Measurements from ENCODE around the gene FAM13A. TPM values are rescaled to one million over a fixed set of nuclear protein-coding genes. Genes with fewer than 3 reads are reported as not detected.

The FAM13A gene
- total and polyA plus RNA-seq, 2 of the 13 experiments (the other 11 are each of a cell fraction or from before 2014, with no cell fraction given) = 1.2 to 36.2 TPM

- TF ChIP-seq, protein P1, sequence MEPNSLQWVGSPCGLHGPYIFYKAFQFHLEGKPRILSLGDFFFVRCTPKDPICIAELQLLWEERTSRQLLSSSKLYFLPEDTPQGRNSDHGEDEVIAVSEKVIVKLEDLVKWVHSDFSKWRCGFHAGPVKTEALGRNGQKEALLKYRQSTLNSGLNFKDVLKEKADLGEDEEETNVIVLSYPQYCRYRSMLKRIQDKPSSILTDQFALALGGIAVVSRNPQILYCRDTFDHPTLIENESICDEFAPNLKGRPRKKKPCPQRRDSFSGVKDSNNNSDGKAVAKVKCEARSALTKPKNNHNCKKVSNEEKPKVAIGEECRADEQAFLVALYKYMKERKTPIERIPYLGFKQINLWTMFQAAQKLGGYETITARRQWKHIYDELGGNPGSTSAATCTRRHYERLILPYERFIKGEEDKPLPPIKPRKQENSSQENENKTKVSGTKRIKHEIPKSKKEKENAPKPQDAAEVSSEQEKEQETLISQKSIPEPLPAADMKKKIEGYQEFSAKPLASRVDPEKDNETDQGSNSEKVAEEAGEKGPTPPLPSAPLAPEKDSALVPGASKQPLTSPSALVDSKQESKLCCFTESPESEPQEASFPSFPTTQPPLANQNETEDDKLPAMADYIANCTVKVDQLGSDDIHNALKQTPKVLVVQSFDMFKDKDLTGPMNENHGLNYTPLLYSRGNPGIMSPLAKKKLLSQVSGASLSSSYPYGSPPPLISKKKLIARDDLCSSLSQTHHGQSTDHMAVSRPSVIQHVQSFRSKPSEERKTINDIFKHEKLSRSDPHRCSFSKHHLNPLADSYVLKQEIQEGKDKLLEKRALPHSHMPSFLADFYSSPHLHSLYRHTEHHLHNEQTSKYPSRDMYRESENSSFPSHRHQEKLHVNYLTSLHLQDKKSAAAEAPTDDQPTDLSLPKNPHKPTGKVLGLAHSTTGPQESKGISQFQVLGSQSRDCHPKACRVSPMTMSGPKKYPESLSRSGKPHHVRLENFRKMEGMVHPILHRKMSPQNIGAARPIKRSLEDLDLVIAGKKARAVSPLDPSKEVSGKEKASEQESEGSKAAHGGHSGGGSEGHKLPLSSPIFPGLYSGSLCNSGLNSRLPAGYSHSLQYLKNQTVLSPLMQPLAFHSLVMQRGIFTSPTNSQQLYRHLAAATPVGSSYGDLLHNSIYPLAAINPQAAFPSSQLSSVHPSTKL (CRISPR knock-in tag; IDR thresholded peaks at IDR 0.05) = peak; percentile 60; the same call in 1 of the 2 replicates
- no peak for TF ChIP-seq RFX3 (CRISPR knock-in tag; IDR thresholded peaks at IDR 0.05)
- 0 out of 2 replicates have a peak, but pooled peaks have one; percentile 23 for TF ChIP-seq FOXP4 (CRISPR knock-in tag; IDR thresholded peaks at IDR 0.05)
- TF ChIP-seq, protein P2, sequence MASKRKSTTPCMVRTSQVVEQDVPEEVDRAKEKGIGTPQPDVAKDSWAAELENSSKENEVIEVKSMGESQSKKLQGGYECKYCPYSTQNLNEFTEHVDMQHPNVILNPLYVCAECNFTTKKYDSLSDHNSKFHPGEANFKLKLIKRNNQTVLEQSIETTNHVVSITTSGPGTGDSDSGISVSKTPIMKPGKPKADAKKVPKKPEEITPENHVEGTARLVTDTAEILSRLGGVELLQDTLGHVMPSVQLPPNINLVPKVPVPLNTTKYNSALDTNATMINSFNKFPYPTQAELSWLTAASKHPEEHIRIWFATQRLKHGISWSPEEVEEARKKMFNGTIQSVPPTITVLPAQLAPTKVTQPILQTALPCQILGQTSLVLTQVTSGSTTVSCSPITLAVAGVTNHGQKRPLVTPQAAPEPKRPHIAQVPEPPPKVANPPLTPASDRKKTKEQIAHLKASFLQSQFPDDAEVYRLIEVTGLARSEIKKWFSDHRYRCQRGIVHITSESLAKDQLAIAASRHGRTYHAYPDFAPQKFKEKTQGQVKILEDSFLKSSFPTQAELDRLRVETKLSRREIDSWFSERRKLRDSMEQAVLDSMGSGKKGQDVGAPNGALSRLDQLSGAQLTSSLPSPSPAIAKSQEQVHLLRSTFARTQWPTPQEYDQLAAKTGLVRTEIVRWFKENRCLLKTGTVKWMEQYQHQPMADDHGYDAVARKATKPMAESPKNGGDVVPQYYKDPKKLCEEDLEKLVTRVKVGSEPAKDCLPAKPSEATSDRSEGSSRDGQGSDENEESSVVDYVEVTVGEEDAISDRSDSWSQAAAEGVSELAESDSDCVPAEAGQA (IDR thresholded peaks at IDR 0.05; ENCODE audit: low read depth) = no peak
- TF ChIP-seq, protein P2 (CRISPR knock-in tag; IDR thresholded peaks at IDR 0.05; ENCODE audit: borderline replicate concordance) = no peak
- no peak for TF ChIP-seq AHR (CRISPR knock-in tag; IDR thresholded peaks at IDR 0.05)
- no peak for TF ChIP-seq TARDBP (CRISPR knock-in tag; IDR thresholded peaks at IDR 0.05)
- peak; percentile 29; the same call in 1 of the 2 replicates for TF ChIP-seq PPARG (CRISPR knock-in tag; conservative IDR thresholded peaks at IDR 0.05)
- no peak for TF ChIP-seq DR1 (CRISPR knock-in tag; IDR thresholded peaks at IDR 0.05)
- TF ChIP-seq GATA4 (IDR thresholded peaks at IDR 0.05; ENCODE audit: borderline replicate concordance, low read depth) = peak; percentile 40; the same call in 1 of the 2 replicates
- no peak for TF ChIP-seq ZNF816 (CRISPR knock-in tag; IDR thresholded peaks at IDR 0.05; ENCODE audit: borderline replicate concordance)
- TF ChIP-seq LCORL (IDR thresholded peaks at IDR 0.05) = no peak
- TF ChIP-seq LCORL (CRISPR knock-in tag; IDR thresholded peaks at IDR 0.05) = no peak
- no peak for TF ChIP-seq ATF7-NPFF (CRISPR knock-in tag; IDR thresholded peaks at IDR 0.05; ENCODE audit: low read depth)
- TF ChIP-seq ZNF777 (CRISPR knock-in tag; IDR thresholded peaks at IDR 0.05) = no peak
- no peak for TF ChIP-seq ZBTB25 (CRISPR knock-in tag; IDR thresholded peaks at IDR 0.05)
- TF ChIP-seq ZNF674 (CRISPR knock-in tag; IDR thresholded peaks at IDR 0.05; ENCODE audit: low read depth) = no peak
- no peak for TF ChIP-seq KMT2A (CRISPR knock-in tag; IDR thresholded peaks at IDR 0.05)
- 0 out of 2 replicates have a peak, but pooled peaks have one; percentile 29 for TF ChIP-seq HNRNPUL1 (IDR thresholded peaks at IDR 0.05; ENCODE audit: low read depth, low read length)
Observed at GRCh38 chr4:89009115-89009514, 47.9 kb downstream of the FAM13A start (continued).
